Measurements from ENCODE around the gene NFYB. TPM values are rescaled to one million over a fixed set of nuclear protein-coding genes. Genes with fewer than 3 reads are reported as not detected.

NFYB gene
- total RNA-seq, 4 donors from 2014 or later, result 16.5 to 35.1 (median 21.4) TPM

DNA sequence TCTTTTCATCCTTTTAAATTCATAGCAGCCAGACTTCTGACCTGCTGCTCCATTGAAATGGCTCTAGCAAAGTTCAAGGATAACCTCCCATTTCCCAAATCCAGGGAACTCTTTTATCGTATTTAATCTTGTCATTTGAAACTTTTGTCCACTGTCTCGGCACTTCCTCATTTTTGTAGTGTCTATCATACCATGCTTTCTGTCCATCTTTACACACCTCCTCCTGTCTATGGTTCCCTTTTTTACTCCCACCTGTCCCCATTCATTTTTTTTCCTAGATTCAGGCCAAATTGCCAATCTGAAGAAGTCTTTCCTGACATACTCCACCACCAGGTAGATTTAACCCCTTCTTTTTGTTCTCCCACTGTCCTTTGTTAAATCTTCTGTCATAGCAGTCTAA, 31.0 kb downstream of the NFYB start:
- ATAC-seq (no peak), DNase-seq (no peak)
- peaks cover 0 to 23% of the 10 kb centered on the region in 2 donors for H3K36me3 ChIP-seq
- no peaks in the 10 kb centered on the region for H3K27me3 ChIP-seq
- peaks cover 13 to 15% of the 10 kb centered on the region in 2 donors for H3K4me1 ChIP-seq
- intact Hi-C loops (cut with DNase I; ENCODE audit: low total_unique reads), result no loop called here
- H3K4me3 ChIP-seq, result no peak overlapping the region
- TF ChIP-seq POLR2A (IDR thresholded peaks at IDR 0.05), result no peak
- TF ChIP-seq, protein P1, sequence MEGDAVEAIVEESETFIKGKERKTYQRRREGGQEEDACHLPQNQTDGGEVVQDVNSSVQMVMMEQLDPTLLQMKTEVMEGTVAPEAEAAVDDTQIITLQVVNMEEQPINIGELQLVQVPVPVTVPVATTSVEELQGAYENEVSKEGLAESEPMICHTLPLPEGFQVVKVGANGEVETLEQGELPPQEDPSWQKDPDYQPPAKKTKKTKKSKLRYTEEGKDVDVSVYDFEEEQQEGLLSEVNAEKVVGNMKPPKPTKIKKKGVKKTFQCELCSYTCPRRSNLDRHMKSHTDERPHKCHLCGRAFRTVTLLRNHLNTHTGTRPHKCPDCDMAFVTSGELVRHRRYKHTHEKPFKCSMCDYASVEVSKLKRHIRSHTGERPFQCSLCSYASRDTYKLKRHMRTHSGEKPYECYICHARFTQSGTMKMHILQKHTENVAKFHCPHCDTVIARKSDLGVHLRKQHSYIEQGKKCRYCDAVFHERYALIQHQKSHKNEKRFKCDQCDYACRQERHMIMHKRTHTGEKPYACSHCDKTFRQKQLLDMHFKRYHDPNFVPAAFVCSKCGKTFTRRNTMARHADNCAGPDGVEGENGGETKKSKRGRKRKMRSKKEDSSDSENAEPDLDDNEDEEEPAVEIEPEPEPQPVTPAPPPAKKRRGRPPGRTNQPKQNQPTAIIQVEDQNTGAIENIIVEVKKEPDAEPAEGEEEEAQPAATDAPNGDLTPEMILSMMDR (IDR thresholded peaks at IDR 0.05 in 4 of 5, conservative IDR thresholded peaks at IDR 0.05 in 1 of 5), result no peak
- H3K9me3 ChIP-seq, result no peaks in the 10 kb centered on the region
- in situ Hi-C loops (cut with MboI; ENCODE audit: low sequenced_read_pairs in 4 of 4), result loop anchor here (5.0 to 25.0 kb wide), 4 partner anchors 50 to 225 kb away; partner anchors contain the start of gene HSP90B1 (in 1 of the 4)
- no peak overlapping the region for H3K27ac ChIP-seq

DNA sequence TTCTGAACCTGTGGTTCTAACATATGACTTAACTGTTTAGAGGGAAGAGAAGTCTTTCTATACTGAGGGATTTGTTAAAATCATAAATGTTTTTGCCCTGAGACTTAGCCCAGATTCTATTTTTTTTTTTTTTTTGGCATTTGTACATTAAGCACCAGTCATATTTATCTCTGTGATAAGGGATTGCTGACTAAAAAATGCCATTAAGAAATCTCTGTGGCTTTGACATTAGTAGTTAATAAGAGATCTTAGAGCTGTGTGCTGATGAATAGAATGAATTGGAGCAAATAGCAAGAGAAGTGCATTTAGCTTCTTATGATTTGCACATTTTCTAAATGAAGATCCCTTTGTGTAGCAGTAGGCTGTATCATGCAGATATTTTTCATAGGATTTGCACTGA, 32.5 kb downstream of the NFYB start:
- Histone ChIP-seq H3K36me3 (peaks cover 0 to 38% of the 10 kb centered on the region in 2 donors), H3K4me3 (no peak overlapping the region), H3K27me3 (no peaks in the 10 kb centered on the region), H3K4me1 (peaks cover 13 to 15% of the 10 kb centered on the region in 2 donors), H3K27ac (no peak overlapping the region), H3K9me3 (no peaks in the 10 kb centered on the region)
- intact Hi-C loops (cut with DNase I; ENCODE audit: low total_unique reads) (no loop called here), in situ Hi-C loops (cut with MboI; ENCODE audit: low sequenced_read_pairs in 4 of 4) (loop anchor here (5.0 to 25.0 kb wide), 4 partner anchors 48 to 223 kb away; partner anchors contain the start of gene HSP90B1 (in 1 of the 4))
- DNase-seq (no peak), ATAC-seq (no peak)
- no peak for TF ChIP-seq POLR2A (IDR thresholded peaks at IDR 0.05)
- TF ChIP-seq, protein P1 (IDR thresholded peaks at IDR 0.05 in 4 of 5, conservative IDR thresholded peaks at IDR 0.05 in 1 of 5), result no peak

DNA sequence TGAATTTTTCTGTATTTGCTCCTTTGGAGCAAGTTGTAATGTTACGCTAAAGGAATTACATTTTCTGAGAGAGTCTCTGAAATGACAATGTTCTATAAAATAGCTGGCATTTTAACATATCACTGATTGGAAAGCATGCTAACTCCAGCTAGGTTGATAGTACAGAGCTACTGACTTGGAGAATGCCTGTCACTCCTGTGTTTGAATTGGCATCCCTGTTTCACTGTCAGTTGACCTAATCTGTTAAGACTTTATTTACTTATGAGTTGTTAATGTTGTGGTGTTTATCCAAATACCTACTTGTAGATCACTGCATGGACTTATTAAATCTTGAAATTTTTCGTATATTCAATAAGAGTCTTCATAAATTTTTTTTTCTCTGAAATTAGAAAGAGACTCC, 40.1 kb downstream of the NFYB start:
- ATAC-seq (no peak), DNase-seq (no peak)
- Histone ChIP-seq H3K27ac (no peak overlapping the region), H3K36me3 (peaks cover 0 to 93% of the 10 kb centered on the region in 2 donors), H3K4me1 (no peaks in the 10 kb centered on the region), H3K9me3 (no peaks in the 10 kb centered on the region), H3K27me3 (no peaks in the 10 kb centered on the region), H3K4me3 (no peak overlapping the region)
- intact Hi-C loops (cut with DNase I; ENCODE audit: low total_unique reads), result no loop called here
- in situ Hi-C loops (cut with MboI; ENCODE audit: low sequenced_read_pairs in 4 of 4), result no loop called here
- TF ChIP-seq POLR2A (IDR thresholded peaks at IDR 0.05), result no peak
- TF ChIP-seq, protein P1 (IDR thresholded peaks at IDR 0.05 in 4 of 5, conservative IDR thresholded peaks at IDR 0.05 in 1 of 5), result no peak

DNA sequence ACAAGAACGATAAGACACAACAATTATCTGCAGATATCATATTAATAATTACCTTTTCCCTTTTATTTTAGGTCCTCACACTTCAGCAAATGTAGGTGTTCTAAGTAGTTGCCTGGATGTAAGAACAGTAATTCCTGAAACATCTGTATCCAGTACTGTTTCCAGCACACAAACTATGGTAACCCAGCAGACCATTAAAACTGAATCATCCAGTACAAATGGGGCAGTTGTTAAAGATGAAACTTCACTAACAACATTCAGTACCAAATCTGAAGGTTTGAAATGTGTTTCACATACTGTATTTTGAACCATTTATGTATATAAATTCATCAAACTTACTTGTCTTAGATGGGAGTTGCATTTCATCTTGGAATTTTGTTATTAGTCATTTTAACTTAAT, 42.7 kb downstream of the NFYB start:
- no peak for ATAC-seq
- Histone ChIP-seq H3K4me1 (no peaks in the 10 kb centered on the region), H3K9me3 (no peaks in the 10 kb centered on the region), H3K36me3 (peaks cover 0 to 80% of the 10 kb centered on the region in 2 donors), H3K4me3 (no peak overlapping the region), H3K27me3 (no peaks in the 10 kb centered on the region), H3K27ac (no peak overlapping the region)
- no peak for DNase-seq
- no peak for TF ChIP-seq POLR2A (IDR thresholded peaks at IDR 0.05)
- TF ChIP-seq, protein P1 (IDR thresholded peaks at IDR 0.05 in 4 of 5, conservative IDR thresholded peaks at IDR 0.05 in 1 of 5), result no peak
- intact Hi-C loops (cut with DNase I; ENCODE audit: low total_unique reads), result no loop called here
- in situ Hi-C loops (cut with MboI; ENCODE audit: low sequenced_read_pairs in 4 of 4), result no loop called here

DNA sequence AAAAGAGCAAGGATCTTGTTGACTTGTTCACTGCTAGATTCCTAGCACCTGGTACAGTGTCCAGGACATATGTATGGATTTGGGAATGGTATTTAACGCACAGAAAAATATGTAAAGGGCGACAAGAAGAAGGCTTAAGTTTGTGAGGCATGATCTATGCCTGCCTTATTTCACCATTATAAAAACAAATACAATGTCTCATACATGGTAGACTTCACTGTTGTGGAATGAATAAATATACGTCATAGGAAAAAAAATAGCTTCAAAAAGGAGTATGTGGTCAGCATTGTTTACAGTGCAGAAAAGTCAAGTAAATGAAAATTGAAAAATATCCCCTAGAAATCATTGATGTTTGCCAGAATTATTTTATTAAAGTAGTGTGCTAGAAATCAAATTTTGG, 43.7 kb downstream of the NFYB start:
- intact Hi-C loops (cut with DNase I; ENCODE audit: low total_unique reads) (no loop called here), in situ Hi-C loops (cut with MboI; ENCODE audit: low sequenced_read_pairs in 4 of 4) (no loop called here)
- TF ChIP-seq POLR2A (IDR thresholded peaks at IDR 0.05), result no peak
- TF ChIP-seq, protein P1 (IDR thresholded peaks at IDR 0.05 in 4 of 5, conservative IDR thresholded peaks at IDR 0.05 in 1 of 5), result no peak
- Histone ChIP-seq H3K4me3 (no peak overlapping the region), H3K4me1 (no peaks in the 10 kb centered on the region), H3K27me3 (no peaks in the 10 kb centered on the region), H3K9me3 (no peaks in the 10 kb centered on the region), H3K36me3 (peaks cover 0 to 80% of the 10 kb centered on the region in 2 donors), H3K27ac (no peak overlapping the region)
- ATAC-seq, result no peak
- DNase-seq, result no peak

Data from gastrocnemius medialis (tissue), 4 donors.